GM06990 (cell line): Measurements from ENCODE around the gene TICAM1.

Source experiments
- DNase-seq: peaks from one replicate; pipeline ENCODE4 v3.0.0-alpha.2; 2011; ENCODE audit not compliant: insufficient read length; ENCODE audit errors: extremely low read depth
- H3K27me3 ChIP-seq: replicated peaks from 2 replicates; pipeline ENCODE4 v1.6.0; 2011; ENCODE audit warnings: low read length; ENCODE audit not compliant: control insufficient read depth, insufficient read depth
- H3K36me3 ChIP-seq: 2 replicates; pipeline ENCODE4 v1.5.1; 2011; ENCODE audit warnings: low read length; ENCODE audit not compliant: control insufficient read depth, insufficient read depth
- H3K4me3 ChIP-seq: replicated peaks from 2 replicates; pipeline ENCODE4 v1.5.1; 2011; ENCODE audit warnings: low read depth, mild to moderate bottlenecking, control low read depth, low read length
- TF ChIP-seq, protein P1 (sequence below): IDR thresholded peaks from 2 replicates; pipeline ENCODE4 v1.5.1; 2011; ENCODE audit warnings: low read length, control low read depth, mild to moderate bottlenecking, inconsistent platforms; ENCODE audit not compliant: insufficient read depth, poor library complexity, severe bottlenecking

TICAM1 gene

DNA sequence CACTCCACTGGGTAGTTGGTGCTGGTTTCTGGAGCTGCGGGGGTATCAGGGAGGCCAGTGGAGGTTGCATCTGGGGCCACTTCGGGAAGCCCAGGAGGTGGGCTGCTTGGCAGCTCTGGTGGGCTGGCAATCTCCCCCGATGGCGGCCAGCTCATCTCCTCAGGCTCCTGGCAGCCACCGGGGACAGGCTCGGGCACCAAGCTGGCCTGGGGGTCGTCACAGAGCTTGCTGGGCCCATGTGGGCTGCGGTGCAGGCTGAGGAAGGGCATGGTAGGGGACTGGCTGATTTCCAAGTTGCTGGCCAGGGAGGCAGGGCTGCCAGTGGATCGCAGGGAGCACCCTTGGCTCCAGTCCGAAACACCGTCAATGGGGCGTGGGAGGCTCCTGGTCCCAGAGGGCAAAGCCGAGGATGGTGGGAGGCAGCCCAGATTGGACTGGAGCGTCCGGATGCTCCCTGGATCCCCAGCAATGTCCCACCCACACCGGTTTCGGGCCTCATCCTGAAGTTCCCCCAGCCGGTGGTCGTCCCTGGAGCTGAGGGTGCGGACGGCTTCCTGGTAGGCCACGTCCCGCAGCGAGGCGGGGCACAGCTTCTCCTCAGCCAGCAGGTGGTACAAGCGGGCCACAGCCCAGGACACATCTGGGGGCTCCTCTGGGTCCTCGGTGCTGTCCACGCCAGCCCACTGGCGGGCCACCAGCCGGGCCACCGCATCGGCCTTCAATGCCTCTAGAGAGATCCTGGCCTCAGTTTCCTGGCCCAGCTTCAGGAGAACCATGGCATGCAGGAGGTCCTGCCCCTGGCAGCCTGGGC, 13.8 kb downstream of the TICAM1 start:
- DNase-seq = no peak
- H3K36me3 ChIP-seq = peaks cover 18% of the 10 kb centered on the region
- no peak overlapping the region for H3K4me3 ChIP-seq
- TF ChIP-seq, protein P1, sequence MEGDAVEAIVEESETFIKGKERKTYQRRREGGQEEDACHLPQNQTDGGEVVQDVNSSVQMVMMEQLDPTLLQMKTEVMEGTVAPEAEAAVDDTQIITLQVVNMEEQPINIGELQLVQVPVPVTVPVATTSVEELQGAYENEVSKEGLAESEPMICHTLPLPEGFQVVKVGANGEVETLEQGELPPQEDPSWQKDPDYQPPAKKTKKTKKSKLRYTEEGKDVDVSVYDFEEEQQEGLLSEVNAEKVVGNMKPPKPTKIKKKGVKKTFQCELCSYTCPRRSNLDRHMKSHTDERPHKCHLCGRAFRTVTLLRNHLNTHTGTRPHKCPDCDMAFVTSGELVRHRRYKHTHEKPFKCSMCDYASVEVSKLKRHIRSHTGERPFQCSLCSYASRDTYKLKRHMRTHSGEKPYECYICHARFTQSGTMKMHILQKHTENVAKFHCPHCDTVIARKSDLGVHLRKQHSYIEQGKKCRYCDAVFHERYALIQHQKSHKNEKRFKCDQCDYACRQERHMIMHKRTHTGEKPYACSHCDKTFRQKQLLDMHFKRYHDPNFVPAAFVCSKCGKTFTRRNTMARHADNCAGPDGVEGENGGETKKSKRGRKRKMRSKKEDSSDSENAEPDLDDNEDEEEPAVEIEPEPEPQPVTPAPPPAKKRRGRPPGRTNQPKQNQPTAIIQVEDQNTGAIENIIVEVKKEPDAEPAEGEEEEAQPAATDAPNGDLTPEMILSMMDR = no peak
- no peaks in the 10 kb centered on the region for H3K27me3 ChIP-seq

DNA sequence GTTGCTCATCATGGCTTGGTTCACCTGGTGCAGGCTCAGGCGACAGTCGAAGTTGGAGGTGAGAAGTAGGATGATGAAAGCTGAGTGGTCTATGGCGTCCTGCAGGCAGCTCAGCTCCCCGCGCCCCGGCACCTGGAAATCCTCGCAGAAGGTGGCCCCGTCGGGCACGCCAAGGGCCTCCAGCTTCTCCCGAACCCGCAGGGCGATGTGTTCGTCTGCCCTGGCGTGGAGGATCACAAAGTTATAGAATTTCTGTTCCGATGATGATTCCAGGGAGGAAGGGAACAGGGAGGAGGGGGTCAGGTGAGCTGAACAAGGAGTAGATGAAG, 14.6 kb downstream of the TICAM1 start:
- no peak for DNase-seq
- Histone ChIP-seq H3K4me3 (no peak overlapping the region), H3K36me3 (peaks cover 18% of the 10 kb centered on the region), H3K27me3 (no peaks in the 10 kb centered on the region)
- TF ChIP-seq, protein P1 = no peak

DNA sequence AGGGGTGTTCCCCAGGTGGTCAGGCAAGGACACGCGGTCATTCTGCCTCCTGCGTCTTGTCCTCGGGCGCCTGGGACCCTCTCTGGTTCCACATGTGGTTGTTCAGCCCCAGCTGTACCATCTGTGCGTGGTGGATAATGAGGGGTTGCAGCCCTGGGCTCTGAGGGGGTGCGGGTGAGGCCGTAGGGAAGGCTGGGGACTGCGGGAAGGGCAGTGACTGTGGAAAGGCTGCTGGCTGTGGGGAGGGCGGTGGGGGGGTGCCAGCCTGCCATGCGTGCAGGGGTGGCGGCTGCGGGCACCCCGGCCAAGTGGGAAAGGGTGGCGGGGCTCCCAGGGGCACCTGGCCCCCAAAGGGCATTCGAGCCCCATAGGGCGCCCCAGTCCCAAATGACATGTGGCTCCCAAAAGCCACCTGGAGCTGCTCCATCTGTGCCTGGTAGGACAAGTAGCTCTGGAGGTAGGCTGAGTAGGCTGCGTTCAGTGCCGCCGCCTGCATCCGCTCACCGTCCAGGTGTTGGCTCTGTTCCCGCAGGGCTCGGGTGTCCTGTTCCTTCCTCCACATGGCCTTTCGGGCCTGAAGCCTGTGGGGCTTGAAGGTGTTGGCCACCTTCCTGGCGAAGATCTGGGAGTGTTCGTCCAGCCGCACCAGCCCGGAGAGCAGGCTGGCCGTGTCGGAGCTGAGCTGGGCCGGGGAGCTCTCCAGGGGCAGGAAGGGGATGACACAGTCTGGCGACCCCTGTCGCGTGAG, 15.1 kb downstream of the TICAM1 start:
- no peak for DNase-seq
- peaks cover 18% of the 10 kb centered on the region for H3K36me3 ChIP-seq
- H3K4me3 ChIP-seq = no peak overlapping the region
- H3K27me3 ChIP-seq = no peaks in the 10 kb centered on the region
- TF ChIP-seq, protein P1 = no peak

DNA sequence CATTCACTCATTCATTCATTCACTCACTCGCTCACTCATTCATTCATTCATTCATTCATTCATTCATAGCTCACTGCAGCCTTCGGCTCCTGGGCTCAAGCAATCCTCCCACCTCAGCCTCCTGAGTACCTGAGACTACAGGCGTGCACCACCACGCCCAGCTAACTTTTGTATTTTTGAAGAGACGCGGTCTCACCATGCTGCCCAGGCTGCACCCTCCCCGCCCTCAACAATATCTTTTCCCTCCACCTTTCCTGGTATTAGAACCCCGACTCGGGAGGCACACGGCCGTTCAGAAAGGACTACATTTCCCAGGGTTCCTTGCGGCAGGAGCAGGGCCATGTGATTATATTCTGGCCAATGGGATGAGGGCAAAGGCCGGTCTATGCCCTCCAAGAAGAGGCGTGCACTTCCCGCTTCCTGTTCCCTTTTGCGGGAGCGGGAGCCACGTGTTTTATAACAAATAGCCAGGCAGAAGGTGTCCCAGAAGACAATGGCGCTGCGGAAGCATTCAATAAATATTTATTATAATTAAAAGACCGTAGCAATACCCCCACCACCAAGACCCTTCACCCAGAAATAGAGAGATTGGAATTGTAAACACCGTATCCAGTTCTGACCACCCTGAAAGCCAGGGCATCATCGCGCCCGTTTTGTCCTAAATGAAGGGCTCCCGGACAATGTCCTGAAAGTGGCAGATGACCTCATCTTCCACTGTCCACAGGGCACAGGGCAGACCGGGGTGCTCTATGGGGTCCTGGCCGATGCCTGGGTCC, 15.9 kb downstream of the TICAM1 start:
- TF ChIP-seq, protein P1 = no peak
- no peaks in the 10 kb centered on the region for H3K27me3 ChIP-seq
- H3K4me3 ChIP-seq = no peak overlapping the region
- peaks cover 18% of the 10 kb centered on the region for H3K36me3 ChIP-seq
- DNase-seq = no peak

DNA sequence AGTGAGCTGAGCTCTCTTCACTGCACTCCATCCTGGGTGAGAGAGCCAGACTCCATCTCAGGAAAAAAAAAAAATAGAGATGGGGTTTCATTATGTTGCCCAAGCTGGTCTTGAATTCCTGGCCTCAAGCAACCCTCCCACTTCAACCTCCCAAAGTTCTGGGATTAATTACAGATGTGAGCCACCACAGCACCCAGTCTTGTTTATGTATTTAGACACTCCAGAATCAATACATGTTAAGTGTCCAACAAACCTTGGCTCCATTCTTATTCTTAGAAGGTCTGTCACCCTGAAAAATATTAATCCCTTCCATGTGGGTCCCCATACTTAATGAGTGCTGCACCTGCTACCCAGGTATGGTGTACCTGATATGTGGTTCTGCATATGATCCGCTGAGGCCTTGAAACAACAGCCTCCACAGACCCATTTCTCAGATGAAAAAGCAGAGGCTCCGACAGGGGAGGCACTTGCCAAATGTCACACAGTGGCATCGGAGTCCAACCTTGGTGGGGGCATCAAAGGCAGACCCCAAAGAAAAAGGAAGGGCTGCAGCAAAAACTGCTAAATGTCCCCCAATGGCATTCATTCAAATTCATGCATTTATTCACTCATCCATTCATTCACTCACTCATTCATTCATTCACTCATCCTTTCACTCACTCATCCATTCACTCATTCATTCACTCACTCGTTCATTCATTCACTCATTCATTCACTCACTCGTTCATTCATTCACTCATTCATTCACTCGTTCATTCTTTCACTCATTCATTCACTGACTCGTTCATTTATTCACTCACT, 16.7 kb downstream of the TICAM1 start:
- Histone ChIP-seq H3K36me3 (peaks cover 18% of the 10 kb centered on the region), H3K4me3 (no peak overlapping the region), H3K27me3 (no peaks in the 10 kb centered on the region)
- TF ChIP-seq, protein P1 = no peak
- no peak for DNase-seq
